PC-3 (cell line): Measurements from ENCODE around the gene POLR3GL.

Source experiments
- CTCF ChIP-seq: fragments of 300-600 bp; sonication (generic); conservative IDR thresholded peaks from 2 replicates; pipeline ENCODE4 v1.5.1; 2017; ENCODE audit warnings: antibody characterized with exemption, low read depth, mild to moderate bottlenecking, low read length
- EZH2 ChIP-seq: fragments of 300-600 bp; sonication (generic); IDR thresholded peaks from one replicate; pipeline ENCODE4 v1.6.1; 2017; ENCODE audit warnings: antibody characterized with exemption, mild to moderate bottlenecking, low read length; ENCODE audit not compliant: unreplicated experiment
- EZH2phosphoT487 ChIP-seq: fragments of 300-600 bp; sonication (generic); IDR thresholded peaks from 2 replicates; pipeline ENCODE4 v1.6.1; 2018; ENCODE audit warnings: mild to moderate bottlenecking, antibody characterized with exemption, low read length, borderline replicate concordance

- TF ChIP-seq CTCF (no peak), EZH2phosphoT487 (no peak), EZH2 (no peak)
These were observed 37.8 kb upstream of the POLR3GL start for GRCh38 chr1:145926686-145927062.
